ENCODE results near the gene SUN1.
"Not testable (repeated sequence)": the region's sequence is repeated elsewhere in the genome, so short reads cannot be mapped to it uniquely, and the experiment has no call there.

The SUN1 gene, protein sequence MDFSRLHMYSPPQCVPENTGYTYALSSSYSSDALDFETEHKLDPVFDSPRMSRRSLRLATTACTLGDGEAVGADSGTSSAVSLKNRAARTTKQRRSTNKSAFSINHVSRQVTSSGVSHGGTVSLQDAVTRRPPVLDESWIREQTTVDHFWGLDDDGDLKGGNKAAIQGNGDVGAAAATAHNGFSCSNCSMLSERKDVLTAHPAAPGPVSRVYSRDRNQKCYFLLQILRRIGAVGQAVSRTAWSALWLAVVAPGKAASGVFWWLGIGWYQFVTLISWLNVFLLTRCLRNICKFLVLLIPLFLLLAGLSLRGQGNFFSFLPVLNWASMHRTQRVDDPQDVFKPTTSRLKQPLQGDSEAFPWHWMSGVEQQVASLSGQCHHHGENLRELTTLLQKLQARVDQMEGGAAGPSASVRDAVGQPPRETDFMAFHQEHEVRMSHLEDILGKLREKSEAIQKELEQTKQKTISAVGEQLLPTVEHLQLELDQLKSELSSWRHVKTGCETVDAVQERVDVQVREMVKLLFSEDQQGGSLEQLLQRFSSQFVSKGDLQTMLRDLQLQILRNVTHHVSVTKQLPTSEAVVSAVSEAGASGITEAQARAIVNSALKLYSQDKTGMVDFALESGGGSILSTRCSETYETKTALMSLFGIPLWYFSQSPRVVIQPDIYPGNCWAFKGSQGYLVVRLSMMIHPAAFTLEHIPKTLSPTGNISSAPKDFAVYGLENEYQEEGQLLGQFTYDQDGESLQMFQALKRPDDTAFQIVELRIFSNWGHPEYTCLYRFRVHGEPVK

DNA sequence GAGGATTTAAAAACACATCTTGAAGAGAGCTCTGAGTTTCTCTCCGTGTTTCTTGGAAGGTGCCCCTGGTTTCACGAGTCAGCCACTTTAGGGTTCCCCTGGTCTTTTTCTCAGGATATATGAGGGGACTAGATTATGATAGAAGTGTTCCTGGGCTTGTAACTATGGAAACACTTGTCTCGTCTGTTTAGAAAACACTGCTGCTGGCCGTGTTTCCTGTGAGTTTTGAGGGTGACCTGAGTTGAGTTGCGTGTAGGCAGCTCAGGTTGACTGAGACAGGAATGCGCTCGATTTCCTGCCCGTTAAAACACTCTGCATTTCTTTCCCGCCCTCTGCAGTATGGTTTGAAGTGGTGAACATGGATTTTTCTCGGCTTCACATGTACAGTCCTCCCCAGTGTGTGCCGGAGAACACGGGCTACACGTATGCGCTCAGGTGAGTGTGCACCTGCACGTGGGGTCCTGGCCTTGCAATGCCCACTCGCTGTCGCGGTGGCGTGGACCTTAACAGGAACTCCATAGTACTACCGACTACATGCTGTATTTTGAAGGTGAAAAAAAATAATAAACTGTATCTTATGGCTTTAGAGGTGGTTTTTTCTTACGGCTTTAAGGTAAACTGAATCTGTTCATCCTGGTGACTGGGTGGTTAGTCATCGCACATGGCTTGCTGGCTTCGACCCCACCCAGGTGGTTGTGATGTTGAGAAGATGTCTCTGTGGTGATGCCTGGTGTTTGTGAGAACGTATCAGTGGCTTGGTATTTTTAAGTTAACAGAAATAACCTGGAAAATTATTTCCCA, at the start of gene SUN1:
Gene SUN1 (plus strand): TSS at position 310 of the 801 bp plus-strand sequence. CDS start 49 bp downstream, at position 359.
- DNase-seq: peak; percentile 57

DNA sequence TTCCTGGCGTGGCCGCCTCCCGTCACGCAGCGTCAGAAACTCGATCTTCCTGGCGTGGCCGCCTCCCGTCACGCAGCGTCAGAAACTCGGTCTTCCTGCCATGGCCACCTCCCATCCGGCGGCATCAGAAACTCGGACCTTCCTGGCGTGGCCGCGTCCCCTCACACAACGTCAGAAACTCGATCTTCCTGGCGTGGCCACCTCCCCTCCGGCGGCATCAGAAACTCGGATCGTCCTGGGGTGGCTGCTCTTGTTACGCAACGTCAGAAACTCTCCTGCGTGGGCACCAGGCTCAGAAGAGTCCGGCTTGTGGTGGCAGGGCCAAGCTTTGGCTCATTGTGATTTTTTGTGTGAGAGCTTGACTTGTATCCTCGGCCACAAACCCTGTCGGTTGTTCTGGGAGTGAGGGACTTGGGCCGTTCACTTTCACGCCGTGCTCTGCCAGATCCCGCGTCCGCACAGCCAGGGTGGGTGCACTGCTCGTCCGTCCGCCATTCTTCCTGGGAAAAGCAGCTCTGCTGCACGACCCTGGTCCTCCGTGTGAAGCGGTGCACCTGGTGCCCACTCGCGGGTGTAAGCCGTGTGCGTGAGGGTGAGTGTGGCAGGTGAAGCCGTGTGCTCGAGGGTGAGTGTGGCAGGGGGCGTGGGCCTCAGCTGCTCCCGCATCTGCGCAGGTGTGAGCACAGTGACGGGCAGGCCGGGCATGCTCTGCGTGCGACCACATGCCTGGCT, 49.4 kb upstream of the SUN1 start:
- DNase-seq: no peak

DNA sequence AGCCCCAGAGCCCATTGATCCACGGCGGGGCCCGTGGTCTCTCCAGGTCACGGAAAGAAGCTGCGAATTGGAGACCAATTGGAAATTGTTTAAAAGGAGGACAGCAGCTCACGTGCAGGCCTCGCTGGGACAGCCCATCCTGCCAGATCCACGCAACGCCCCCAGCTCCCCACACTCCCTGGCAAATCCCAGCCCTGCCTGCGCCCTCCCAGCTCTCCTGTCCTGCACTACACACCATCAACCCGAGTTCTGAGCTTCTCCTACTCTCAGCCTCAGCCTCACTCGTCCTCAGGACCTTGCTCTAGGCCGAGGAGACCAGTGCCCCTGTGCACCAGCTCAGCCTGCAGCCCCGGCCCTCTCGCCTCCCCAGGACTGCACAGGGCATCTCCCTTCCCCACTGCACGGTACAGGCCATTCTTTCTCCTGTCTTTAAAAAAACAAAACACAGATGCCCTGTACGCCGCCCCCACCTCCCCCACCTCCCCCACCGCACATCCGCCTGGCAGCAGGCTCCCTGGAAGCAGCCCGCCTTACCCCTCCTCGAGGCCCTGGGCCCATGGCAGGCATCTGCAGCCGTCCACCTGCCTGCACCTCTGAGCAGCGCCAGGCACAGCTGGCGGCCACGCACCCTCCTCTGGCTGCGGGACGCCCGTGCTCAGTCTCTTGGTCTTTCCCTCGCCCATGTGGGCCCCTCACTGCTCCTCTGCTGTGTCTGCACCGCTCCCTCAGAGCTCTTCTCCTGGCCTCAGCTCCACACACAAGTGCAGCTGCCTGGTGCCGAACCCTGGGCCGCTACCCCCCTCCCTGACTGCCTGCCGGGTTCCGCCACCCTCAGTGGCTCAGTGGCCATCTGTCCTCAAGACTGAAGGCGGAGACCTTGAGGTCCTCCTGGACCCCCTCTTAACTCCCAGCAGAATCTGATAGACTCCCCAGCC, 48.5 kb upstream of the SUN1 start:
- no peak for DNase-seq

DNA sequence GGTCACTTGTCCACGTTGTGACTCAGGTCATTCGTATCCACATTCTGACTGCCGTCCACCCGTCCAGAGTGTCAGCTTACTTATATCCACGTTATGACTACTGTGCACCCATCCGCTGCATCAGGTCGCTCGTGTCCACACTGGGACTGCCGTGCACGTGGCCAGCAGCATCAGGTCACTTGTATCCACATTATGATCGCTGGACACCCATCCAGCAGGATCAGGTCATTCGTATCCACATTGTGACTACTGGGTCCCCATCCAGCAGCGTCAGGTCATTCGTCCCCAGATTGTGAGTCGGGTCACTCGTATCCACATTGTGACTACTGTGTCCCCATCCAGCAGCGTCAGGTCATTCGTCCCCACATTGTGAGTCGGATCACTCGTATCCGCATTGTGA, 47.3 kb upstream of the SUN1 start:
- DNase-seq: no peak

DNA sequence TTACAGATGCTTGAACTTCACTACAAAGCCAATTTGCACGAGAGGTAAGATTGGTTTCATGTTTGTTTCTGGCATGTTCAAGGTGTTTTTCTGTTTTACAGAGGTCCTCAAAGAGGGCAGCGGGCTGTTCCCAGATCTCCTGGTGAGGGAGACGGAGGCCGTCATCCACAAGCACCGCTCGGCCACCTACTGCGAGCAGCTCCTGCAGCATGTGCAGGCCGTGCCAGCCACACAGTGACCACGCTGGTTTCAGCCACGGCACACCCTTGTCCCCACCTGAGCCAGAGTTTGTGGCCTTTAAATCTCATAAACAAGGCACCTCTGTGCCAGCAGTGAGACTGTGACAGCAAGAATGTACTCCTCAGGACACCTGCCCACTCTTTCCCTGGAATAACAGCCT, 46.9 kb upstream of the SUN1 start:
- DNase-seq: no peak

DNA sequence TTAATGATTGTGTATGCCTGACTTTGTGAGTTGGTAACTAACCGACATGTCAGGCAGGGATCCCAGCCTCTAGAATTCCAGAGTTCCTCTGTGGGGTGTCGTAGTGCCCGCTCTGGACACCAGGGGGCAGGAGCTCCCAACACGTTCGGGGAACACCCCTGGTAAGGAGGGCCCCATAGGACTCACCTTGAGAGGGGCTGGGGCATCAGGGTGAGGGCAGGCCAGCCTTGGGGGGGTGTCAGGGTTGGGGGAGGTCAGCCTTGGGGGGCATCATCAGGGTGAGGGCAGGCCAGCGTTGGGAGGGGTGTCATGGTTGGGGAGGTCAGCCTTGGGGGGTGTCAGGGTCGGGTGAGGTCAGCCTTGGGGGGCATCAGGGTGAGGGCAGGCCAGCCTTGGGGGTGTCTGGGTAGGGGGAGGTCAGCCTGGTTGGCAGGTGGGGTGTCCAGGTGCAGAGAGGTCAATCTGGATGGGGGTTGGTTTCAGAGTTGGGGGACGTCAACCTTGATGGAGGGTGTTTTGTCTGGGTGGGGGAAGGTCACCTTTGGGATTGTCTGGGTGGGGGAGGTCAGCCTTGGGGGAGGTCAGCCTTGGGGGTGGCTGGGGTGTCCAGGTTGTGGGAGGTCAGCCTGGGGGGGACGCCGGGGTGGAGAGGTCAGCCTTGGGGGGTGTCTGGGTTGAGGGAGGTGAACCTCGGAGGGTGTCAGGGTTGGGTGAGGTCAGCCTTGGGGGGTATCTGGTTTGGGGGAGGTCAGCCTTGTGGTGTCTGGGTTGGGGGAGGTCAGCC, 45.6 kb upstream of the SUN1 start:
- peak; percentile 58 for DNase-seq

DNA sequence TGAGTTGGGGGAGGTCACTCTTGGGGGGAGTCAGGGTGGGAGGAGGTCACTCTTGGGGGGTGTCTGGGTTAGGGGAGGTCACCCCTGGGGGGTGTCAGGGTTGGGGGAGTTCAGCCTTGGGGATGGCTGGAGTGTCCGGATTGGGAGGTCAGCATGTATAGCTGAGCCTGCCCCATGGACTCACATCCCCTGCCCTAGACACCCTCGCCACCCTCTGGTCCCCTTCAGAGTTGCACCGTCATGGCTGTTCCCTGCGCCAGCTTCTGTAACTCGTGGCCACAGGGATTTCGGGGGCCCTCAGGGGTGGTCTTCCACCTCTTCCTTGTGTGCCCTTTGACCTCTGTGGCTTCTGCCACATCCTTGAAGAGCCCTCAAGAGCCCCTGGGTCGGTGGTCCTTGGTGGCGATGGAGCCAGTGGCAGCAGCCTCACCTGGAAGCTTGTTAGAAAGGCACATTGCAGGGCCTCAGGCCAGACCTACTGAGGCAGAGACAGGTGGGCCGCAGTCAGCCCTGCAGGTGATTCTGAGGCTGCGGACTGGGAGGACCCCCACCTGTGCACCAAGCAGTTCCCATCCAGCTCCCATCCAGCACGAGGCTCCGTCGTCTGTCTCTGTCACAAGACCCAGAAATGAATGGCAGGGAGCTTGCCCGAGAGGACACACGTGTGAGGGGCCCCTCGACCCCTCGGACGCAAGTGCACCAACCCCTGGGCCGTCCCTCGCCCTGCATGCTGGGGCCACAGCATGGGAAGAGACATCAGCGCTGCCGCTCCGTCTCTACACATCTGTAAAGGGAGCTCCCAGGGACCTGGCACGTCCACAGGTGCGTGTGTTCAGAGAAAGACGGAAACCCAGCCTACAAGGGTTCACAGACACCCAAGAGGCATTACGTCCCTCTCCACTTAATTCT, 44.7 kb upstream of the SUN1 start:
- no peak for DNase-seq

DNA sequence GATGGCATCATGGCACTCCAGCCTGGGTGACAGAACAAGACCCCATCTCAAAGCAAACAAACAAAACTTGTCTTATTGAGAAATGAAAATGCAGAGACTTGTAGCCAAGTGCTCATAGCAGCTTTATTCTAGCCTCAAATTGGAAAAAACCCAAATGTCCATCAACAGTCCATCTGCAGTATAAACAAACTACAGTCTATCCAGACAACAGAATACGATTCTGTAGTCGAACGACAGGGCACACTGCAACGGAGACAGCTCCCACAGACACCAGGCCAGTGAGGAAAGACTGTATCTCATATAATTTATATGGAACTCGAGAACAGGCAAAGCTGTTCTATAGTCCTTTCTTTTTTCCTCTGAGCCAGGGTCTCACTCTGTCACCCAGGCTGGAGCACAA, 40.8 kb upstream of the SUN1 start:
- DNase-seq: no peak

DNA sequence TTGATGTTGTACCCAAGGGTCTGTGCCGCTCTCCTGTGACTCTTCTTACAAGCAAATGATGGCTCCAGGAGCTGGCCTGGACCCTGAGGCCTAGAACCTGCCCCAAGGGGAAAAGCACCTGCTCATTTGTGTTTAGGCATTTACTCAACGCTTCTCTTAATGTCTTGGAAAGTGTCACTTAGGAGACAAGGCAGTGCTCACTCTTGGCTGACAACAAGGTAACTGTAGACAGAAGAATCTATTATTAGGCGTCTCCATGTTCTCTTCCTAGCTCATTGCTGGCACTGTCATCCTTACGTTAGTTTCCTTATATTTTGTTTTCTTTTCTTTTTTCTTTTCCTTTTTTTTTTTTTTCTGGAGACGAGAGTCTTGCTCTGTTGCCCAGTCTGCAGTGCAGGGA, 38.1 kb upstream of the SUN1 start:
- no peak for DNase-seq

DNA sequence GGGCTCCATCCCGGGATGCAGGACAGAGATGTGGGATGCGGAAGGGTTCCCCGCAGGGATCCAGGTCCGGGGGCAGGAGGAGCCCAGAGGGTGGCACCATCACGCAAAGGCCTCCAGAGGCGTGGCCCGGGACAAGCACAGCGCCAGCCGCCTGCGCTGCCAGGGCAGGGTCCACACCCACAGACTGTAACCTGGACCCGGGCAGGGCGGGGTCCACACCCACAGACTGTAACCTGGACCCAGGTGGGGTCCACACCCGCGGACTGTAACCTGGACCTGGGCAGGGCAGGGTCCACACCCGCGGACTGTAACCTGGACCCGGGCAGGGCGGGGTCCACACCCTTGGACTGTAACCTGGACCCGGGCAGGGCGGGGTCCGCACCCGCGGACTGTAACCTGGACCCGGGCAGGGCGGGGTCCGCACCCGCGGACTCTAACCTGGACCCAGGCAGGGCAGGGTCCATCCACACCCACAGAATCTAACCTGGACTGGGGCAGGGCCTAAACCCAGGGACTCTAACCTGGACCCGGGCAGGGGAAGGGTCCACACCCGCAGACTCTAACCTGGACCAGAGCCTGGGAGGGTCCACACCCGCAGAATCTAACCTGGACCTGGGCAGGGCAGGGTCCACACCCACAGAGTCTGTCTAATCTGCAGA, 37.5 kb upstream of the SUN1 start:
- DNase-seq: no peak

DNA sequence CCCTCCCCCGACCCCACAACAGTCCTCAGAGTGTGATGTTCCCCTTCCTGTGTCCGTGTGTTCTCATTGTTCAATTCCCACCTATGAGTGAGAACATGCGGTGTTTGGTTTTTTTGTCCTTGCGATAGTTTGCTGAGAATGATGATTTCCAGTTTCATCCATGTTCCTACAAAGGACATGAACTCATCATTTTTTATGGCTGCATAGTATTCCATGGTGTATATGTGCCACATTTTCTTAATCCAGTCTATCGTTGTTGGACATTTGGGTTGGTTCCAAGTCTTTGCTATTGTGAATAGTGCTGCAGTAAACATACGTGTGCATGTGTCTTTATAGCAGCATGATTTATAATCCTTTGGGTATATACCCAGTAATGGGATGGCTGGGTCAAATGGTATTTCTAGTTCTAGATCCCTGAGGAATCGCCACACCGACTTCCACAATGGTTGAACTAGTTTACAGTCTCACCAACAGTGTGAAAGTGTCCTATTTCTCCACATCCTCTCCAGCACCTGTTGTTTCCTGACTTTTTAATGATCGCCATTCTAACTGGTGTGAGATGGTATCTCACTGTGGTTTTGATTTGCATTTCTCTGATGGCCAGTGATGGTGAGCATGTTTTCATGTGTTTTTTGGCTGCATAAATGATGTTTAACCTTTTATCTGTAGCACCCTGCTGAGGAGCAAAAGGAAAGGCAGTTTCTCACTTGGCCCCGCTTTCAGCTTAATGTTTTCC, 35.7 kb upstream of the SUN1 start:
- not testable (repeated sequence) for DNase-seq

DNA sequence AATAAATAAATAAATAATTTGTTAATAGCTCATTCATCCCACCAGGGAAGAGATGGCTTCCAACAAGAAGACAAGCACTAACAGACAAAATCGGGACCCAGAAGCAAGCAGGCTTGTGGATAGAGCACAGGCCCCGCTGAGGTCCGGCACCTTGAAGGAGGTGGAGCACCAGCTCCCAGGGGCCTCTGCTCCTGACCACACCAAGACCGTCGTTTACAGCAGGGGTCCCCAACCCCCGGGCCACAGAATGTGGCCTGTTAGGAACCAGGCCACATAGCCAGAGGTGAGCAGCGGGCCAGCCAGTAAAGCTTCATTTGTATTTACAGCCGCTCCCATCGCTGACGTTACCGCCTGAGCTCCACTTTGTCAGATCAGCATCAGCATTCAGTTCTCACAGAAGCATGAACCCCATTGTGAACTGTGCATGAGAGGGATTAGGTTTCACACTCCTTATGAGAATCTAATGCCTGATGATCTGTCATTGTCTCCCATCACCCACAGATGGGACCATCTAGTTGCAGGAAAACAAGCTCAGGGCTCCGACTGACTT, 33.3 kb upstream of the SUN1 start:
- DNase-seq: no peak

DNA sequence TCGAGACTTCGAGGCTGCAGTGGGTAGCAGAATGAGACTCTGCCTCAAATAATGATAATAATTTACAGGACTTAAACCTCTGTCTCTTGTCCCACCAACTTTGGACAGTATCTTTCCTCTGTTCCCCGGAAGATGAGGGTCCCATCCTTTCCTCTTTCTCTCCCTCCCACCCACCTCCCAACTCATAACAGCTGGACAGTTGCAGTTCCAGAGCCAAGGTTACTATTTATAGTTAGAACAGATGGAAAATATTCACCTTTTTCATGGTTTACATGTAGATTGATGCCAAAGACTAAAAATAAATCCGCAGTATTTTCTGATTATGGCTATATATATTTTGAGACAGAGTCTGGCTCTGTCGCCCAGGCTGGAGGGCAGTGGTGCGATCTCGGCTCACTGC, 31.6 kb upstream of the SUN1 start:
- DNase-seq: no peak

DNA sequence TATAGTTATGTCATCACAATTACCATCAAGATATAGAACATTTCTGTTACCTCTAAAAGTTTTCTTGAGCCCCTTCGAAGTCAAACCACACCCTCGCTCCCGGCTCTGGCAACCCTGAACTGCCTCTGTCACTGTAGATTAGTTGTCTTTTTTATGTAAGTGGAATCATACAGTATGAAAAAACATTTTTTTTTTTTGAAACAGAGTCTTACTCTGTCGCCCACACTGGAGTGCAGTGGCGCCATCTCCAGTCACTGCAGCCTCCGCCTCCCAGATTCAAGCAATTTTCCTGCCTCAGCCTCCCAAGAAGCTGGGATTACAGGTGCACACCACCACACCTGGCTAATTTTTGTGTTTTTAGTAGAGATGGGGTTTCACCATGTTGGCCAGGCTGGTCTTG, 30.9 kb upstream of the SUN1 start:
- not testable (repeated sequence) for DNase-seq

DNA sequence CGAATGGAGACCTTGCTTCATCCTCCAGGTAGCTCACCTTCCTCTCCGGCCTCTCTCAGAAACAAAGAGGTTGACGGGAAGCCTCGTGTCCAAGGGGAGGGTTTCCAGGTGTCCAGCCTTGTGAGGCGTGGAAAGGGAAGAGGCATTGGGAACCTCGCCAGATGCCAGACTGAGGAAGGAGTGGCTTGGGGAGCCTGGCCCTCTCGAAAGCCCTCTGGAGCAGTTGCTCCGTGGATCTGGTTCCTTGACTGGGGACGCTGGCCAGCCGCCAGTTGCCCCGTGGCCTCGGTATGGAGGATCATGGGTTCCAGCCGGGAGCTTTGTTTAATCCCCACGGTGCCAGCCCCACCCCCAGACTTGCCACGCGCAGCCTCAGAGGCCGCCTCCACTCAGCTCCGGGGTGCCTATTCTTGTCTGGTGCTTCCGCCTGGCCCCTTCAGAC, 30.3 kb upstream of the SUN1 start:
- DNase-seq: no peak

DNA sequence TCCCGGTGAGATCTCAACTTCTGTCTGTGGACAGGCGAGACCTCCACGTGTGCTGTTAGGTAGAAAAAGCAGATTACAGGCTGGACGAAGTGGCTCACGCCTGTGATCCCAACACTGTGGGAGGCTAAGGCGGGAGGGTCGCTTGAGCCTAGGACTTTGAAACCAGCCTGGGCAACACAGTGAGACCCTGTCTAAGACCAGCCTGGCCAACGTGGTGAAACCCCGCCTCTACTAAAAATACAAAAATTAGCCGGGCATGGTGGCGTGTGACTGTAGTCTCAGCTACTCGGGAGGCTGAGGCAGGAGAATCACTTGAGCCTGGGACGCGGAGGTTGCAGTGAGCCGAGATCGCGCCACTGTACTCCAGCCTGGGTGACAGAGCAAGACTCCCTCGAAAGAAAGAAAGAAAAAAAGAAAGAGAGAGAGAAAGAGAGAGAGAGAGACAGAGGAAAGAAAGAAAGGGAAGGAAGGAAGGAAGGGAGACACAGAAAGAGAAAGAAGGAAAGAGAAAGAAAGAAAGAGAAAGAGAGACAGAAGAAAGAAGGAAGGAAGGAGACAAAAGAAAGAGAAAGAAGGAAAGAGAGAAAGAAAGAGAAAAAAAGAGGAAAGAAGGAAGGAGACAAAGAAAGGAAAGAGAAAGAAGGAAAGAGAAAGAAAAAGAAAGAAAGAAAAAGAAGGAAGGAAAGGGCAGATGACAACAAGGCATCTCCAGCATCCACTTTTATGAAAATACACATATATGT, 29.6 kb upstream of the SUN1 start:
- DNase-seq: no peak

DNA sequence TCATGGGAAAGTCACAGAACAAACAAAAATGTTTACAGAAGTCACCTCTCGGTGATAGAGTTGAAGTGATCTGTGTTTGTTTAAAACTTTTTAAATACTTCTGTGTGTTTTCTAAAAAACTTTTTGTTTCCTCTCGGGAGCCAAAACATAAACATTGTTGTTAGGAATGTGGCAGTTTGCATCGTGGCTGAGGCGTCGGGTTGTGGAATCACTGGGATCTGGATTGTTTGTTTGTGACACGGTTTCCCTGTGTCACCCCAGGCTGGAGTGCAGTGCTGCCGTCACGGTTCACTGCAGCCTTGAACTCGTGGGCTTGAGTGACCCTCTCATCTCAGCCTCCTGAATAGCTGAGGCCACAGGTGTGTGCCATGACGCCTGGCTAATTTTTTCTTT, 29.0 kb upstream of the SUN1 start:
- DNase-seq: no peak

Measured in EL (cell line).